HG03469 (cell line): Measurements from ENCODE around the gene ST7.

Experiments
- ATAC-seq: cut with Tn5 transposase; IDR thresholded peaks from one replicate; pipeline ENCODE4 v1.9.1; 2021; ENCODE audit warnings: mild to moderate bottlenecking, moderate library complexity, moderate number of reproducible peaks; ENCODE audit not compliant: unreplicated experiment

The ST7 gene

DNA sequence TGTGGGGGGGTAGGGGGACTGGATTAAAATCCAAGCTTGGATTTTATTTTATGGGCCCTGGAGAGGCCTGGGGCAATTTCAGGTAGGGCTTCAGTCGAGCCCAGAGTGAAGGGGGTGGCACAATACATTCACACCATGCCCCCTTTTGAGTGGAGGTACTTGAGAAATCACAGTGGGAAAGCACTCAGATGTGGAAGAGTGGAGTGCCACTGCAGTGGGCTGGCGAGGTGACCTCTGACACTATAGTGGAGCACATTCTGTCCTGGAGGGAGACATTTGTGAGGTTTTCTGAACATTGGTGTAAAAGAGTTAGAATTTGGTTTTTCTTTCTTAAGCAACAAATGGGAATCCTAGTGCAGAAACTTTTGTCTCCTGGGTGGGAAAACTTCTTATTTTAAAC is 226.4 kb downstream of the ST7 start:
- no peak for ATAC-seq

DNA sequence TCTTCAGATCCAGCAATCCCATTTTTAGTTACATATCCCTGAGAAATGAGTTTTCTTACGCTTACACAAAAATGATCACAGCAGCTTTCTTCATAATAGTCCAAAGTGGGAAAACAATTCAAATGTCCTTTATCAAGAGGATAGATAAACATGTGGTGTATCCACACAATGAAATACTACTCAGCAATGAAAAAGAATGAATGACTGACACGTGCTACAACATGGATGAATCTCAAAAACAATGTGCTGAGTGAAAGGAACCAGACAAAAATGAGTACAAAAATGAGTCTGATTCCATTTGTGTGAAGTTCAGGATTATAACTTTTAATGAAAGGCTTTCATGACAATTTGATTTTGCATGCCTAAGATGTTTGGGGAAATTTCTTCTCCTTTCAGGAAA is 230.4 kb downstream of the ST7 start:
- no peak for ATAC-seq

DNA sequence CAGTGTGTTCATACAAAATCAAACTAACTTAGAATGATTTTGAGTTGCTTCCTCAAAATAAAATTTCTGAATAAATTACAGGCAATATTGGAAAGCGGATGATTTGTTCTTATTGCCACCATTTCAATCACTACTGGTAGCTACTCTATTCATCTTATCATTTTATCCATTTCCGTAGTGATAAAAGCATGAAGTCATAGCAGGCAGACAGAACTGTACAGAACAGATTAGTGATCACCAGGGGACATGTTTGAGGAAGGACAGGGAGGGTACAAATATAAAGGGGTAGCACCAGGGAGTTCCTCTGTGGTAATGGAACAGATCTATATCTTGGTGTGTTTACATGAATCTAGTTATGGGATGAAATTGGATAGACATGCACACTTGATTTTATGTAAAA is 231.1 kb downstream of the ST7 start:
- ATAC-seq, result no peak

DNA sequence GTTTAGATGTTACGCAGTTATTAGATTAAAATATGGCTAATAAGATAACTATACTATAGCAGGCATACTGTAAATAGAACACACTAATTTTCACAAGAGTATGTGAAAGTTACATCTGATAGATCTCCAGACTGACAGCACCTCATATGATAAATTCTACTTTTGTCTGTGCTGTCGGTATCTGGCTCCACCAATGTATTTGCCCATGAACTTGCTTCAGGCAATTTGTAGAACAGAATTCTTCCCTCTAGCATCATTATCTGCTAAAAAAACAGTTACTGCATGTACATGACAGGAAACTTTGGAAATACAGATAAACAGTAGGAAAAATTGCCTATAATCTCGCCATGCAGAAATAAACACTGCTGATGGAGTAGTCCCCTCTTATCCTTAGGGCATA is 231.8 kb downstream of the ST7 start:
- ATAC-seq, result no peak

DNA sequence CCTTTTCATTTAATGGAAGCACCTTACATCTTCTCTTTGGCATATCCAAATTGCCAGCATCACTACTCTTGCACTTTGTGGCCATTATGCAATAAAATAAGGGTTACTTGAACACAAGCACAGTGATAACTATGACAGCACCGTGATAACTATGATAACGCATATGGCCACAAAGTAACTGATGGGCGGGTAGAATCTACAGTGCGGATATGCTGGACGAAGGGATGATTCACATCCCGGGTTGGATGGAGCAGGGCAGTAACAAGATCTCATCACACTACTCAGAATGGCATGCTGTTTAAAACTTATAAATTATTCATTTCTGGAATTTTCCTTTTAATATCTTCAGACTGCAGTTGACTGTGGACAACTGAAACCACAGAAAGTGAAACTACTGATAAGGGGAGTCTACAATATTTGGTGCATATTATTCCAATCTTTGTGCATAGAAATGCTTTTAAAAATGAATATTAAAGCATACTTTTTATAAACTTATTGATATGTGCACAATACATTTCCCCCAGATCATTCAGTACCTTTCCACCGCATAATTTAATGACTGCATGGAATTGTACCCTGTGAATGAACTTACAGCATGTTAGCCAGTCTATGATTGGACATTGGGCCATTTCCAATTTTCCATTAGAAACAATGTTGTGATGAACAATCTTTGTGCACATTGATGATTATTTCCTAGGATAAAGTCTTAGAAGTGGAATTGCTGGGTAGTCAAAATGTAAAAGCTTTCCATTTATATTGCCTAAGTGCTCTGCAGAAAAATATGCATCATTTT is 233.1 kb downstream of the ST7 start:
- no peak for ATAC-seq

DNA sequence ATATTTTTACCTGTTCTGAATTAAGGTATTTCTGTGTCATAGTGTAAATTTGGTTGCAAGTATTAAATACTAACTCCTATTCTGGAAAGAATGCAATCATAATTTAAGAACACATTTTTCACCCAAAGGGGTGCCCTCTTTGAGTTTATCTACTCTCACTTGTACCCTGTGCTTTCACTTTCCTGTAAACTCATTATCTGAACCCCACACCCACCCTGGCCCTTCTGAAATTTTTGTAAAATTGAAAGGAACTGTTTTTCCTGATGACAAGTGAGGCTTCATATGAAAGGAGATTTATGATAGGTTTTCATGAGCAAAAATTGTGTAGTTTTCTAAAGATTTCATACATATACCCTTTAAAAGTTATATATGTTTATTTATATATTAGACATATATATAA is 235.1 kb downstream of the ST7 start:
- no peak for ATAC-seq

DNA sequence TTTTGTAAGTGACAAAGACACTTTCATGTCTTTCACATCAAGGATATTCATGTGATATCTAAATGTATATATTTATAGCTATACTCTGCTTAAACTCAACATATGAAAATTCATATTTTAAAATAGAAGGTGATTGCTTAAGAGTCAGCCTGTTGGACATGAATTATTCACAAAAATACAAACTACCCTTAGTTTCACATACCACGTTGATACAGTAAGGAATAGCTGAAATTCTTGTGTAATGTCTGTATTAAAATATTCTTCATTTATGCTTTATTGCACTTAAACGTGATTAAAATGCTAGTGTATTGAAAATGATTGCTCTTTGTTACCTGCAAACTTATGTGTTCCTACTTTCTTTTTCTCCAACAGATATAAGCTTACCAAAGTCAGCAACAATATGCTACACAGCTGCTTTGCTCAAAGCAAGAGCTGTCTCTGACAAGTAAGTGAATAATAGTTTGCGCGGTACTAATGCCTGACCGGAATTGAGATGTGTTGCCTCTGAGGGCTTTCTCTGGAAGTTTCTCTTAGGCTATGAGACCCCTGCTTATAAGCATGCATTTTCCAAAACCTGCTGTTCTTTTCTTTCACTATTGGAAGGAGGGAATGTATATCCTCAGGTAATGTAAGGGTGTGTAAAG is 235.8 kb downstream of the ST7 start:
- no peak for ATAC-seq

DNA sequence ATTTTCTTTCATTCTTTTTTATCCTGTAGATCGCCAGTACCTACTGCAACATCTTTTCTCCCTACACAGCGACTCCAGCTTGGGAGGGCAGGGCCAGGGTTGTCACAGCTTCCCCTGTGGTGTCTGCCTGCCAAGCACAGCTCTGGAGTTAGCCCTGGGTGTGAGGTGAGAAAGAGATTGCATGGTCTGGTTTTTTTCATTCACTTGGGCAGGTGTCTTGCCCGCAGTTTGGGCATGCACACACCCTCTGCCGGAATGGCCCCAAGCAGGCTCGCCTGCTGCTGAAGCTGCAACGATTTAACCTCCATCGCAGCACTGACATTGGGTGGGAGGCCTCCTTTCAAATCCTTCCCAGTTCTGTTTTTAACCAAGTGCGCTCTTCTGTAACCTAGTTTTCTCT is 236.8 kb downstream of the ST7 start:
- ATAC-seq, result no peak

DNA sequence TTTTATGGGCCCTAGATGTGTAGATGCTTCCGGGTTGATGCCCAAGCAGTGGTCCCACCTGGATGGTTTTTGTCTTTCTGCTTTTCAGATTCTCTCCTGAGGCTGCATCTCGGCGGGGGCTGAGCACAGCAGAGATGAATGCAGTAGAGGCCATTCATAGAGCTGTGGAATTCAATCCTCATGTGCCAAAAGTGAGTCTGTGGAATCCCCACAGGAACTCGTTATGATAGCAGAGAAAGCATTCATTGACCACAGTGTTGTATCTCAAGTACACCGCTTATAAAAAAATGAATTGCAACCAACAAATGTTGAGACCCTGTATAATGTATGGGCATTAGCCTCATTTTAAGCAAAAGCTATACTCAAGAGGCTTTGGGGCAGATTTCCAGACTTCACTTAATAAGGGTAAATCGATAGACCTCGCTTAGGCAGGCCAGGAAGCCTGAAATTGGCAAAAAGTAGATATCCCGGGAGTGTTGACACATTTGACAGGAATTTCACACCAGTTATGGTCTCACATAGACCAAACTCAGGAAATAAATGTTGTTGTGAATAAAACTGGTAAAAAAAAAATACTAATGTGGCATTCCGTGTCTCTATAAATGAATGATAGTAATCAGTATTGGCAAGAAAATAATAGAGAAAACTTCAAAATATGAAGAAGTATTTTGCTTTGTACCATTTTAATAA is 237.6 kb downstream of the ST7 start:
- ATAC-seq, result no peak

DNA sequence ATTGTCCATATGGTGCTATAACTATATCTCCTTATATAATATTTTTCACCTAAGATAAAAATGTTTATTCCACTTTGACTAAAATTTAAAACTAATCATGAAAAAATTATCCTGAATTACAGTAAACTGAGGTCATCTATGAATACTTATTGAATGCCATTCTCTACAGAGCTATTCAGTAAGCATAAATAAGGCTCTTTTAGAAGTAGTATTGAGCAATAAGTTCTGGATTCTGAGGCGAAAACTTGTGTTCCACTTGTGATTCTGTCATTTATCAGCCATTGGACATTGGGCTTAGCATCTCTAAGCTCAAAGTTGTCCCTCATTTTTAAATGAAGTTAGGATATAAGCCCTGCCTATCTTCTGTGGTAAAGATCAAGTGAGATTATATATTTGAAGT is 238.8 kb downstream of the ST7 start:
- no peak for ATAC-seq

DNA sequence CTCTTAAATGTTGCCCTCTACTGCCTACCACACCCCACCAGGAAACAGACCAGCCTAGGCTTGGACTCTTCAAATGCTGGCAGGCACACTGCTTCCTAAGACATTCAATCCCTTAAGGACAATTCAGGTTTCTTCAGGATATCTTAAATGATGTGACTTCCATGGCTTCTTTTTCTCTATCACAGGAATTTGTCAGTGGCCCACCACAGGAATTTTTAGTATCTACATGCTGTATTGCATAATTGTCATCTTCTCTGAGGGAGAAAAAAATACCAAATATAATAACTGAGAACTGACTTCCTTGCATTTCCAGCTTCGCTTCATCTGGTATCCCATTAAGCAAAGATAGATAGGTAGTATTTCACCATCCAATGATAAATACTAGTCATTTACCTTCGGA is 240.3 kb downstream of the ST7 start:
- no peak for ATAC-seq

DNA sequence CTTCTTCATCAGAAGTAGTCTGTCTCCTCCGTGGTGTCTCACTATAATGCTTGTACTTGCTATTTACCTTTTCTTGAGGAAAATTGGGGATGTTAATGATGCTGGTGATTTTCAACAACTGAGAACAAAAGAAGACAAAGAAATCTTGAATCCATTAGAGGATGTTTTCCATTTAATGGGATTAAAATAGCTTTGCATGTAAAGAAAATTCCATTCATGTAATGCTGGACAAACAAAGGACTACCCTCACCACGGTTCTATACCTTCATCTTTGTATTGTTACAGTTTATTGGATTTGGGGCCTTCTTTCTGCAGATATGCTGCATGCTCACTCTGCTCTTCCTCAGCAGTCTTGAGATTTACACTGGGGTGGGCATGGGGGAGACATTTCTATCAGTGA is 241.1 kb downstream of the ST7 start:
- ATAC-seq, result no peak

DNA sequence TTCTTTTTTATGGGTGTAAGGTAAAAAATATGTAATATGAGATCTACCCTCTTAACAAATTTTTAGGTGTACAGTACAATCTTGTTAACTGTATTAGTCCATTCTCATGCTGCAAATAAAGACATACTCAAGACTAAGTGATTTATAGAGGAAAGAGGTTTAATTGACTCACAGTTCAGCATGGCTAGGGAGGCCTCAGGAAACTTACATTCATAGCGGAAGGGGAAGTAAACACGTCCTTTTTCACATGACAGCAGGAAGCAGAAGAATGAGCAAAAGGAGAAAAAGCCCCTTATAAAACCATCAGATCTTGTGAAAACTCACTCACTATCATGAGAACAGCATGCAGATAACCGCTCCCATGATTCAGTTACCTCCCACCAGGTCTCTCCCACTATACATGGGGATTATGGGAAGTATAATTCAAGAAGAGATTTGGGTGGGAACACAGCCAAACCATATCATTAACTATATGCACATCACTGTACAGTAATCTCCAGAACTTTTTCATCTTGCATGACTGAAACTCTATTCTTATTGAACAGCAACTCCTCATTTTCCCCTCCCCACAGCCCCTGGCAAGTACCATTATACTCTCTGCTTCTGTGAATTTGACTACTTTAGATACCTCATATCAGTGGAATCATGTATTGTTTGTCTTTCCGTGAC is 242.2 kb downstream of the ST7 start:
- no peak for ATAC-seq

DNA sequence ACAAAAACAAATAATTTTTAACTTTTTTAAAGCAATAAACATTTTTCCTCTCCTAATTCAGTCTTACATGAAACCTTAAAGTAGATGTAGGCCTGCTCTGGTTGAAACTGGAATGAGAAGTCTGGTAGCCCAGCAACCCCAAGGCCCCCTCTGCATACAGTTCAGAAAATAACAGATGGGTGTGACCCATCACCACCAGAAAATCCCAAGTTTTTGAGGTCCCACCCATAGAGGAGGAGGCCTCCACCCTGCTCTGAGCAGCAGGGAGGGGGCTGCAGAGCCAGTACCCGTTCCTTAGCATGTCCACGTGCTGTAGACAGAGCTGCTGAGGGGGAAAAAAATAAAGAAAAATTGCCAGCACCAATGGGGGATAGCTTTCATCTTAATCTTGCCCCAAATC is 246.8 kb downstream of the ST7 start:
- ATAC-seq, result no peak

DNA sequence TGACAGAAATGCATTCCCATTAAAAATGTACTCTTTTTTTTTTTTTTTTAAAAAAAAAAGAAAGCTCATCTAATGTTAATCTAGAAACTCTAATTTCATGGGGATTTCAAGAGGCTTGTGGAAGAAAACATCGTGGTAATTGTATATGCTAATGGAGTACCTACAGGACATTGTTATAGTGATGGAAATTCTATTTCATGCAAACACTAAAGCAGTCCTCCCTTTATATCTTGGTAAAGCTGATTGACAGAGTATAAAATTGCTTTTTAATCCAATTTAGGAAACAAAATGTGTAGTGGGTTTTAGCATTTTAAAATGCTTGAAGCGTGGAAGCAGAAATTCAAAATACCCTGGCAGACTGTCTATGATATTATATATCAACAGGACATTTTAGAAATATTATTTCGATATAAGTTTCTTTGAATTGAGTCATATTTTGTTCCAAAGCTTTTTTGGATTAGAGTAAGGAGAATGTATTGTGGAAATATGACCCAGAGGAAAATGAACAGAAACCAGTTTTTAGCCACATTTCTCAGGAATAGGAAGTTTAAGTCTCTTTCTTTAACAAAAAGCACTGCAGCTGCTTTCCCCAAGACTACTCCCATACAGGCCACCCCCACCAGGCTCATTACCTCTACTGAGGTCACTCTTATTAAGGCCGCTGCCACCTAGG is 247.6 kb downstream of the ST7 start:
- ATAC-seq, result no peak

DNA sequence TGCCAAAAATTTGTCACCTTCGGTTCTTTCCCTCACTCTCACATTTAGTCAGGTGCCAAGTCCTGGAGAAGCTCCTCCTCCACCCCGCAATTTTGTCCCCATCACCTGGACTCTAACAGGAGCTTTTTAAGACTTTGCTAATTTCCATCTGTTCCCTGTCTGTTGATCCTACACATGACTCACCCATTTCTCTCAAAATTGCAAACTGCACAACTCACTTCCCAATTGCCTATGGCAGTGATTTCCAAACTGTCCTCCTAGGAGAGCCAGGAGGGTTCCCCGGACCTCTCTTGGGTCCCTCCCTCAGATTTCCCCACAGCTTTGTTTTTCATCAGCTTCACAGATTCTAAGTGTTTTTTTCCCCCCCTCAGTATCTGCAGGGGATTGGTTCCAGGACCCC is 249.2 kb downstream of the ST7 start:
- no peak for ATAC-seq

DNA sequence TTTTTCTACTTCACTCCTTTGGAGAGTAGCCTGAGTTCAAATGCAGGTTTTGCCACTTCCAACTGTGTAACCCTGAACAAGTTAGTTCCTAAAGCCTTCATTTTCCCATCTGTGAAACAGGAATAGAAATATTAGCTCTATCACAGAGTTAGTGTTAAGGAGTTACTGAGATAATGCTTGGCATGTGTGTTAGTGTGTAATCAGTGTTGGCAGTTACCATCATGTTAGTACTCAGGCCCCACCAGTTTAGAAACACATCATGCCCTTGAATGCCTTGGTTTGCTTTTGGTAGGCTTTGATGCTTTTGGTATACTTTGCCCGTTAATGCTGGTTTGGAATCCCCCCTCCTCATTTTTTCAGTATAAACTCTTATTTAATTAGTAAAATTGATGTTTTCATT is 249.9 kb downstream of the ST7 start:
- no peak for ATAC-seq

DNA sequence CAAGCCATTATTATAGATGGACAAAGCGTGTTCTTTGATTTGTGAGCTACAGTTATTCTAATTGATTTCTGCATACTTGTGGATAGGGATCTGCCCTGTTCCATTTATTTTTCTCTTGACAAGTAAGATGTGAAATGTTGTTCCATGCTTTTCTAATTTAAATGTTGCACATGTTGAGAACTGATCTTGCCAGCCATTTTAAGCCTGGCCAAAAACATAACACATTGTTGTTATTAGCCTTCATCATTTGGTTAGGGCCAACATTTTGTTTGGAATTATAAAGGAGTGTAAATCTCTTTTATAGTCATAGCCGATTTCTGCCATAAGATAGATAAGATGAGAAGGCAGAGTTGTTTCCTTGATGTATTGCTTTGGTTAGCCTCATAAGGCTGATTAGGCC is 252.6 kb downstream of the ST7 start:
- ATAC-seq, result no peak

DNA sequence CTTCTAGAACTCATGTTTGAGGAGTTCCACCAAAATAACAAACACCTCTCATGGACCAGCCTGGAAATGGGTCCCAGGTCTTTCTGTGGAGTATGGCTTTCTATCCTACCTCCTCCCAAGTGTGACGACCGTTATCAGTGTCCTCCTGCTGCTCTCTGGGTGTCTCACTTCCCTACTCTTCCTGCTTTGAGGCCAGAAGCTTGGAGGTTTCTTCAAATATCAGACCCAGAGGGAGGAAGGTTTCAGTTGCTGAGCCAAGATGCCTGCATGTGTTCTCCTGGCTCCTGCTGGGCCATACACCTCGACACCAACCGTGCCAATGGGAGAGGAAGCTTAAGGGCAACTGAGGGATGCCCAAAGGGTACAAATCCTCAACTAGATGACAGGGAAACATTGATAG is 255.0 kb downstream of the ST7 start:
- no peak for ATAC-seq

DNA sequence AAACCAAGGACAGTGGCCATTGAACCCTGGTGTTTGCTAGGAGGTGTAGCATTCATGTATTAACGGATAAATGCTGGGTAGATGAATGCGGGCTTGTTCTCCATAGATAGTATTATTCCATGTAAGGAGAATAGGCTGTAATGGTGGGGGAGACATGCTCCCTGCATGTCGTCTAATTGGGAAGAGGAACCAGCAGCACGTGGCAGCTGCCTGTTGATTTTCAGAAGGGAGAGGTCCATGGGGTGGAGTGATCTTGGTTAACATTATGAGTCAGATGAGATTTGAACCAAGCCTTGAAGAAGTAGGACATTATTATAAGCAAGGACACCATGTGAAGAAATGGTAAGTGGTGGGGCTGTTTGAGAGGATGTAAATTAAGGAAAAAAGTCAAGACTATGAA is 257.1 kb downstream of the ST7 start:
- no peak for ATAC-seq

DNA sequence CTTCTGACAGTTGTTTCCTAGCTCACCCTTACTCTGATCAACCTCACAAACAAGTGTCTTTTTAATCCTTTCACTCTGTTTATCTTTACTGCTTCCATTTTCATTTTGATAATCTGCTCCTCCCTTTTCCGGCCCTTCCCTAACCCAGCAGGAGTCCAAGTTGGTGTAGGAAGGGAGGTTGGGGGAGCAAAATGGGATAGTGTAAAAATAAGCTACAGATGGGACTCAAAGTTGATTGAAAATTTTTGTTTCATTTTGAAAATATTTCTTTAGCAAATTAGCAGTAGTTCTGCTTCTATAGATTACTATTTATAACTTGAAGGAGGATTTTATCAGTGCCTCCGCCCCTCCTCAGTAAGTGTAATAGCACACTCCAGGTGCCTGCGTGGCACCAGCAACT is 257.6 kb downstream of the ST7 start:
- no peak for ATAC-seq
